ENCODE results near the gene CAMTA1.

The CAMTA1 gene

GRCh38 chr1:7442036-7442435 is 656.8 kb downstream of the CAMTA1 start:
- H4K12ac ChIP-seq (ENCODE audit: low read depth, low read length), result no peak overlapping the region
- no peaks in the 10 kb centered on the region for H3K79me2 ChIP-seq (ENCODE audit: control insufficient read depth, insufficient read depth, low read length, poor library complexity)
- no peak overlapping the region for H2AFZ ChIP-seq (ENCODE audit: insufficient read depth, low read length, poor library complexity)
- H3K18ac ChIP-seq (ENCODE audit: low read length), result no peak overlapping the region
- H3K4me2 ChIP-seq (ENCODE audit: low read length), result no peak overlapping the region
- no peak for DNase-seq
- H3K4me3 ChIP-seq (ENCODE audit: low read depth, low read length), result no peak overlapping the region
- H2BK120ac ChIP-seq (ENCODE audit: insufficient read depth, low read length, poor library complexity), result no peak overlapping the region
- no peak overlapping the region for H2AK5ac ChIP-seq (ENCODE audit: low read length)
- no peak overlapping the region for H3K9ac ChIP-seq (ENCODE audit: low read length)
- H2BK12ac ChIP-seq (ENCODE audit: low read length), result no peak overlapping the region
- no peaks in the 10 kb centered on the region for H3K36me3 ChIP-seq (ENCODE audit: control insufficient read depth in 1 of 2, insufficient read depth in 2 of 2, low read length in 2 of 2)
- H3K4me1 ChIP-seq (ENCODE audit: control insufficient read depth in 1 of 2, insufficient read depth in 2 of 2, low read length in 2 of 2), result no peaks in the 10 kb centered on the region
- H3K23ac ChIP-seq (ENCODE audit: low read length), result no peak overlapping the region
- no CpG with 5 or more reads among the region's 9 CpGs for WGBS (ENCODE audit: extremely low coverage, insufficient coverage, insufficient read length)
- no peak overlapping the region for H4K91ac ChIP-seq (ENCODE audit: low read depth, low read length)
- no peak overlapping the region for H3K14ac ChIP-seq (ENCODE audit: low read length)
- H3K27ac ChIP-seq (ENCODE audit: low read depth, low read length), result no peak overlapping the region
- H2BK5ac ChIP-seq (ENCODE audit: low read depth, low read length, poor library complexity), result no peak overlapping the region
- H3K9me3 ChIP-seq (ENCODE audit: insufficient read depth, low read depth, low read length), result no peaks in the 10 kb centered on the region
- H3K79me1 ChIP-seq (ENCODE audit: low read length), result no peaks in the 10 kb centered on the region
- no peak overlapping the region for H3K4ac ChIP-seq (ENCODE audit: low read depth, low read length)
- H3K27me3 ChIP-seq (ENCODE audit: insufficient read depth, low read length), result no peaks in the 10 kb centered on the region
- no peak overlapping the region for H4K8ac ChIP-seq (ENCODE audit: low read depth, low read length)

GRCh38 chr1:7442918-7443317 is 657.7 kb downstream of the CAMTA1 start:
- H4K91ac ChIP-seq (ENCODE audit: low read depth, low read length), result no peak overlapping the region
- no peaks in the 10 kb centered on the region for H3K9me3 ChIP-seq (ENCODE audit: insufficient read depth, low read depth, low read length)
- H3K27me3 ChIP-seq (ENCODE audit: insufficient read depth, low read length), result no peaks in the 10 kb centered on the region
- DNase-seq, result no peak
- H3K14ac ChIP-seq (ENCODE audit: low read length), result no peak overlapping the region
- H3K4me1 ChIP-seq (ENCODE audit: control insufficient read depth in 1 of 2, insufficient read depth in 2 of 2, low read length in 2 of 2), result no peaks in the 10 kb centered on the region
- no peak overlapping the region for H2BK120ac ChIP-seq (ENCODE audit: insufficient read depth, low read length, poor library complexity)
- H4K12ac ChIP-seq (ENCODE audit: low read depth, low read length), result no peak overlapping the region
- no peaks in the 10 kb centered on the region for H3K36me3 ChIP-seq (ENCODE audit: control insufficient read depth in 1 of 2, insufficient read depth in 2 of 2, low read length in 2 of 2)
- H2BK12ac ChIP-seq (ENCODE audit: low read length), result no peak overlapping the region
- no peak overlapping the region for H2AK5ac ChIP-seq (ENCODE audit: low read length)
- H3K27ac ChIP-seq (ENCODE audit: low read depth, low read length), result no peak overlapping the region
- H2BK5ac ChIP-seq (ENCODE audit: low read depth, low read length, poor library complexity), result no peak overlapping the region
- no peak overlapping the region for H3K18ac ChIP-seq (ENCODE audit: low read length)
- no peak overlapping the region for H4K8ac ChIP-seq (ENCODE audit: low read depth, low read length)
- H3K9ac ChIP-seq (ENCODE audit: low read length), result no peak overlapping the region
- no peaks in the 10 kb centered on the region for H3K79me2 ChIP-seq (ENCODE audit: control insufficient read depth, insufficient read depth, low read length, poor library complexity)
- H3K79me1 ChIP-seq (ENCODE audit: low read length), result no peaks in the 10 kb centered on the region
- H3K4me2 ChIP-seq (ENCODE audit: low read length), result no peak overlapping the region
- no peak overlapping the region for H3K23ac ChIP-seq (ENCODE audit: low read length)
- H3K4ac ChIP-seq (ENCODE audit: low read depth, low read length), result no peak overlapping the region
- no peak overlapping the region for H3K4me3 ChIP-seq (ENCODE audit: low read depth, low read length)
- H2AFZ ChIP-seq (ENCODE audit: insufficient read depth, low read length, poor library complexity), result no peak overlapping the region
- no CpG with 5 or more reads among the region's 6 CpGs for WGBS (ENCODE audit: extremely low coverage, insufficient coverage, insufficient read length)

GRCh38 chr1:7444363-7444762 is 659.1 kb downstream of the CAMTA1 start:
- no peak overlapping the region for H3K23ac ChIP-seq (ENCODE audit: low read length)
- no peak overlapping the region for H2AFZ ChIP-seq (ENCODE audit: insufficient read depth, low read length, poor library complexity)
- no peak overlapping the region for H3K27ac ChIP-seq (ENCODE audit: low read depth, low read length)
- H4K8ac ChIP-seq (ENCODE audit: low read depth, low read length), result no peak overlapping the region
- no peak overlapping the region for H2BK5ac ChIP-seq (ENCODE audit: low read depth, low read length, poor library complexity)
- H3K27me3 ChIP-seq (ENCODE audit: insufficient read depth, low read length), result no peaks in the 10 kb centered on the region
- H3K4me3 ChIP-seq (ENCODE audit: low read depth, low read length), result no peak overlapping the region
- no peaks in the 10 kb centered on the region for H3K9me3 ChIP-seq (ENCODE audit: insufficient read depth, low read depth, low read length)
- no peaks in the 10 kb centered on the region for H3K79me1 ChIP-seq (ENCODE audit: low read length)
- H3K18ac ChIP-seq (ENCODE audit: low read length), result no peak overlapping the region
- H3K4ac ChIP-seq (ENCODE audit: low read depth, low read length), result no peak overlapping the region
- H4K91ac ChIP-seq (ENCODE audit: low read depth, low read length), result no peak overlapping the region
- no peak overlapping the region for H2AK5ac ChIP-seq (ENCODE audit: low read length)
- H3K79me2 ChIP-seq (ENCODE audit: control insufficient read depth, insufficient read depth, low read length, poor library complexity), result no peaks in the 10 kb centered on the region
- no peak overlapping the region for H4K12ac ChIP-seq (ENCODE audit: low read depth, low read length)
- H3K4me2 ChIP-seq (ENCODE audit: low read length), result no peak overlapping the region
- no peak overlapping the region for H2BK12ac ChIP-seq (ENCODE audit: low read length)
- no peak for DNase-seq
- no peak overlapping the region for H3K9ac ChIP-seq (ENCODE audit: low read length)
- no peaks in the 10 kb centered on the region for H3K4me1 ChIP-seq (ENCODE audit: control insufficient read depth in 1 of 2, insufficient read depth in 2 of 2, low read length in 2 of 2)
- no peak overlapping the region for H3K14ac ChIP-seq (ENCODE audit: low read length)
- no peaks in the 10 kb centered on the region for H3K36me3 ChIP-seq (ENCODE audit: control insufficient read depth in 1 of 2, insufficient read depth in 2 of 2, low read length in 2 of 2)
- no peak overlapping the region for H2BK120ac ChIP-seq (ENCODE audit: insufficient read depth, low read length, poor library complexity)
- WGBS (ENCODE audit: extremely low coverage, insufficient coverage, insufficient read length), result no CpG with 5 or more reads among the region's 4 CpGs

- Histone ChIP-seq H2BK120ac (ENCODE audit: insufficient read depth, low read length, poor library complexity) (no peak overlapping the region), H3K23ac (ENCODE audit: low read length) (no peak overlapping the region), H2BK12ac (ENCODE audit: low read length) (no peak overlapping the region), H3K27ac (ENCODE audit: low read depth, low read length) (no peak overlapping the region), H3K9ac (ENCODE audit: low read length) (no peak overlapping the region), H3K4me1 (ENCODE audit: control insufficient read depth in 1 of 2, insufficient read depth in 2 of 2, low read length in 2 of 2) (no peaks in the 10 kb centered on the region), H3K79me2 (ENCODE audit: control insufficient read depth, insufficient read depth, low read length, poor library complexity) (no peaks in the 10 kb centered on the region), H3K27me3 (ENCODE audit: insufficient read depth, low read length) (no peaks in the 10 kb centered on the region), H3K36me3 (ENCODE audit: control insufficient read depth in 1 of 2, insufficient read depth in 2 of 2, low read length in 2 of 2) (no peaks in the 10 kb centered on the region), H3K4me3 (ENCODE audit: low read depth, low read length) (no peak overlapping the region), H3K79me1 (ENCODE audit: low read length) (no peaks in the 10 kb centered on the region), H4K8ac (ENCODE audit: low read depth, low read length) (no peak overlapping the region), H4K12ac (ENCODE audit: low read depth, low read length) (no peak overlapping the region), H3K4me2 (ENCODE audit: low read length) (no peak overlapping the region), H3K4ac (ENCODE audit: low read depth, low read length) (no peak overlapping the region), H3K18ac (ENCODE audit: low read length) (no peak overlapping the region), H3K9me3 (ENCODE audit: insufficient read depth, low read depth, low read length) (no peaks in the 10 kb centered on the region), H4K91ac (ENCODE audit: low read depth, low read length) (no peak overlapping the region), H3K14ac (ENCODE audit: low read length) (no peak overlapping the region), H2BK5ac (ENCODE audit: low read depth, low read length, poor library complexity) (no peak overlapping the region), H2AK5ac (ENCODE audit: low read length) (no peak overlapping the region), H2AFZ (ENCODE audit: insufficient read depth, low read length, poor library complexity) (no peak overlapping the region)
- DNase-seq, result no peak
- no CpG with 5 or more reads among the region's 9 CpGs for WGBS (ENCODE audit: extremely low coverage, insufficient coverage, insufficient read length)
These were observed 661.8 kb downstream of the CAMTA1 start for GRCh38 chr1:7447093-7447492.
